ENCODE measurements around the gene RPL36AL.

- TF ChIP-seq GATA2 (IDR thresholded peaks at IDR 0.05; ENCODE audit: low read depth, low read length) (no peak), GATA3 (IDR thresholded peaks at IDR 0.05; ENCODE audit: low read depth, low read length) (no peak)
These were observed 4.7 kb downstream of the RPL36AL start for GRCh38 chr14:49615776-49616175.
